K562 (cell line): ENCODE measurements around the gene QKI. TPM values are rescaled to one million over a fixed set of nuclear protein-coding genes. Genes with fewer than 3 reads are reported as not detected.

Experiments used
- ATAC-seq: fragments of 200-7000 bp; cut with Tn5 transposase; 3 replicates; pipeline ENCODE4 v1.9.1; 2020; ENCODE audit warnings: moderate library complexity
- BruUV-seq: library from RNA; stranded (reverse); fragments of 400-500 nt; replicated peaks from 2 replicates; lab custom pipeline; 2021; lab: Mats Ljungman, UMichigan
- CTCF ChIA-PET: fragments of 300-600 bp; formaldehyde crosslinking; extraction: SDS; loops from one replicate; lab custom pipeline; 2021; ENCODE audit warnings: low intra/inter-chr PET ratio; lab: Yijun Ruan, JAX
- POLR2A ChIA-PET: fragments of 300-600, 350-650 bp; sonication (Branson Sonifier 250); formaldehyde crosslinking; extraction: SDS; loops from one replicate; lab custom pipeline; 2021; ENCODE audit warnings: antibody characterized with exemption, inconsistent platforms; lab: Yijun Ruan, JAX
- DNase-seq, 4 experiments: peaks; one replicate each; pipeline versions ENCODE4 v3.0.0 to v3.0.0-alpha.2; 2011 to 2018; ENCODE audit warnings: low spot score in 3 of 4, mixed read lengths in 3 of 4; ENCODE audit errors: extremely low read depth in 1 of 4
- FAIRE-seq: peaks from 2 replicates; lab custom pipeline; 2011; peaks lifted over from hg19 to GRCh38; lab: Jason Lieb, UNC
- H2AFZ ChIP-seq: 2 replicates; pipeline ENCODE4 v1.6.0; 2011; ENCODE audit warnings: low read depth, low read length, control low read depth, inconsistent platforms
- H3K27ac ChIP-seq: fragments of 200-600 bp; 3 replicates; pipeline ENCODE4 v1.8.0; 2011; ENCODE audit warnings: low read depth, mild to moderate bottlenecking, control low read depth, inconsistent platforms, low read length, moderate library complexity, mixed read lengths; ENCODE audit errors: extremely low read depth
- H3K27me3 ChIP-seq, 2 experiments: fragments of 300-600 bp in 1 of 2; 2 replicates in 1 of 2; 3 replicates in 1 of 2; pipeline versions ENCODE4 v1.6.0 to v1.8.0; 2011; ENCODE audit warnings: inconsistent platforms in 2 of 2, low read length in 2 of 2, mild to moderate bottlenecking in 1 of 2, mixed read lengths in 1 of 2, moderate library complexity in 1 of 2; ENCODE audit not compliant: control insufficient read depth in 2 of 2, insufficient read depth in 2 of 2
- H3K36me3 ChIP-seq: fragments of 300-600 bp; 3 replicates; pipeline ENCODE4 v1.8.0; 2011; ENCODE audit warnings: mild to moderate bottlenecking, low read length, inconsistent platforms; ENCODE audit not compliant: control insufficient read depth, insufficient read depth
- H3K4me1 ChIP-seq, 2 experiments: fragments of 200-600 bp in 1 of 2; replicated peaks in 1 of 2; 2 replicates in 1 of 2; 3 replicates in 1 of 2; pipeline versions ENCODE4 v1.5.1 to v1.8.0; 2011; ENCODE audit warnings: inconsistent platforms in 2 of 2, low read length in 2 of 2, mild to moderate bottlenecking in 1 of 2, mixed read lengths in 1 of 2, moderate library complexity in 1 of 2; ENCODE audit not compliant: control insufficient read depth in 2 of 2, insufficient read depth in 2 of 2
- H3K4me2 ChIP-seq: 2 replicates; pipeline ENCODE4 v1.6.1; 2011; ENCODE audit warnings: low read length, control low read depth, inconsistent platforms, mixed read lengths; ENCODE audit not compliant: insufficient read depth
- H3K4me3 ChIP-seq: fragments of 200-600 bp; sonication (generic), shearing (Covaris generic); 2 replicates; pipeline ENCODE4 v1.5.1; 2016; ENCODE audit warnings: control low read depth, inconsistent platforms
- H3K79me2 ChIP-seq: fragments of 200-600 bp; 3 replicates; pipeline ENCODE4 v1.8.0; 2011; ENCODE audit warnings: low read length, inconsistent platforms; ENCODE audit not compliant: control insufficient read depth, insufficient read depth
- H3K9ac ChIP-seq, 2 experiments: 2 replicates each; pipeline versions ENCODE4 v1.6.0 to v1.6.1; 2011; ENCODE audit warnings: low read depth in 2 of 2, low read length in 2 of 2, control low read depth in 1 of 2, inconsistent platforms in 1 of 2, mild to moderate bottlenecking in 1 of 2, mixed read lengths in 1 of 2; ENCODE audit not compliant: insufficient read depth in 1 of 2
- H3K9me1 ChIP-seq: one replicate; pipeline ENCODE4 v1.6.0; 2011; ENCODE audit warnings: inconsistent platforms, mild to moderate bottlenecking, low read length, moderate library complexity; ENCODE audit not compliant: control insufficient read depth, insufficient read depth
- H3K9me3 ChIP-seq: replicated peaks from 2 replicates; pipeline ENCODE4 v1.5.1; 2011; ENCODE audit warnings: low read depth, low read length, inconsistent platforms; ENCODE audit not compliant: control insufficient read depth, insufficient read depth
- H4K20me1 ChIP-seq: replicated peaks from 2 replicates; pipeline ENCODE4 v1.6.1; 2011; ENCODE audit warnings: low read length, inconsistent platforms, mixed read lengths; ENCODE audit not compliant: control insufficient read depth, insufficient read depth
- ATF4 ChIP-seq: fragments of 450-650 bp; formaldehyde crosslinking; IDR thresholded peaks from 2 replicates; pipeline ENCODE4 v1.4.0; 2022; ENCODE audit warnings: mild to moderate bottlenecking, moderate library complexity
- BMI1 ChIP-seq: fragments of 150-350 bp; IDR thresholded peaks from 2 replicates; pipeline ENCODE4 v1.6.1; 2014; ENCODE audit warnings: low read length
- ESRRB ChIP-seq: fragments of 250-450 bp; sonication (Bioruptor Pico); IDR thresholded peaks from 2 replicates; pipeline ENCODE4 v1.5.0; 2020; ENCODE audit warnings: mild to moderate bottlenecking, moderate library complexity, borderline replicate concordance
- FOXJ3 ChIP-seq: sonication (generic); formaldehyde crosslinking; IDR thresholded peaks from 2 replicates; pipeline ENCODE4 v1.4.0; 2020; ENCODE audit warnings: mild to moderate bottlenecking, missing genetic modification reagents
- HDAC1 ChIP-seq, 2 experiments: fragments of 450-650 bp; IDR thresholded peaks; 2 replicates each; pipeline ENCODE4 v1.6.1; 2016 to 2017; ENCODE audit warnings: inconsistent platforms in 1 of 2, mild to moderate bottlenecking in 1 of 2, moderate library complexity in 1 of 2
- HES1 ChIP-seq: fragments of 450-650 bp; IDR thresholded peaks from 2 replicates; pipeline ENCODE4 v1.6.1; 2016; ENCODE audit warnings: low read depth, mild to moderate bottlenecking, moderate library complexity
- PHF21A ChIP-seq: fragments of 450-650 bp; IDR thresholded peaks from 2 replicates; pipeline ENCODE4 v1.6.1; 2017; ENCODE audit warnings: low read depth, borderline replicate concordance
- POLR2AphosphoS5 ChIP-seq: IDR thresholded peaks from 2 replicates; pipeline ENCODE4 v1.6.1; 2011; ENCODE audit warnings: mild to moderate bottlenecking, low read depth, low read length, moderate library complexity; ENCODE audit not compliant: control insufficient read depth, insufficient read depth
- THAP7 ChIP-seq: fragments of 250-450 bp; sonication (Bioruptor Pico); IDR thresholded peaks from 2 replicates; pipeline ENCODE4 v1.5.0; 2021
- ZBTB12 ChIP-seq: fragments of 250-450 bp; sonication (Bioruptor Pico); IDR thresholded peaks from 2 replicates; pipeline ENCODE4 v1.4.0; 2020
- ZBTB34 ChIP-seq: fragments of 250-450 bp; sonication (Bioruptor Pico); IDR thresholded peaks from 2 replicates; pipeline ENCODE4 v1.8.0; 2021; ENCODE audit warnings: mild to moderate bottlenecking, moderate library complexity
- ZC3H4 ChIP-seq: sonication (generic); formaldehyde crosslinking; IDR thresholded peaks from 2 replicates; pipeline ENCODE4 v1.9.0; 2021; ENCODE audit warnings: missing genetic modification reagents, borderline replicate concordance
- ZKSCAN1 ChIP-seq: fragments of 150-350 bp; IDR thresholded peaks from 2 replicates; pipeline ENCODE4 v1.6.1; 2016; ENCODE audit warnings: low read depth, low read length
- ZNF408 ChIP-seq: fragments of 250-450 bp; sonication (Bioruptor Pico); IDR thresholded peaks from 2 replicates; pipeline ENCODE4 v1.4.0; 2020; ENCODE audit warnings: low read depth, mild to moderate bottlenecking, moderate library complexity
- ZNF583 ChIP-seq: fragments of 250-450 bp; sonication (Bioruptor Pico); IDR thresholded peaks from 2 replicates; pipeline ENCODE4 v1.4.0; 2020
- ZNF780A ChIP-seq: fragments of 250-450 bp; sonication (Bioruptor Pico); IDR thresholded peaks from 2 replicates; pipeline ENCODE4 v1.5.0; 2021; ENCODE audit warnings: mild to moderate bottlenecking
- WGBS: fragments of 100-300 bp; shearing (Covaris generic); methylation state at CpG from one replicate; pipeline ENCODE4 v1.1.6; 2016; ENCODE audit warnings: low coverage, mixed read lengths; ENCODE audit not compliant: insufficient coverage; ENCODE audit errors: missing lambda C conversion rate; 5-methylcytosine and 5-hydroxymethylcytosine counted together
- in situ Hi-C: fragments of 300-500 bp; cut with MboI; formaldehyde crosslinking; loops from 4 replicates; pipeline ENCODE4 v1.15.0; 2018; ENCODE audit warnings: inconsistent platforms, mixed read lengths
- intact Hi-C: fragments of 100-400 bp; cut with micrococcal nuclease; formaldehyde crosslinking; loops from 2 replicates; pipeline ENCODE4 v1.14.2; 2022
- polyA plus RNA-seq, 8 experiments: library from polyadenylated mRNA; depleted of rRNA in 4 of 8; stranded (reverse) in 5 of 8; unstranded in 3 of 8; fragments of >200 nt; fragmentation: Nextera tagmentation in 2 of 8; fragmentation: Illumina TruSeq in 1 of 8; extraction: Ambion mirVana in 2 of 8; extraction: Trizol in 1 of 8; gene quantifications; 2 replicates each; pipeline versions ENCODE4 v1.2.1 to v1.2.3, GENCODE V29; 2011 to 2014; ENCODE audit warnings: inconsistent platforms in 1 of 8, missing spikeins in 1 of 8
- total RNA-seq, 7 experiments: library from RNA; depleted of rRNA in 6 of 7; stranded (reverse); fragments of >200 nt in 6 of 7; fragmentation: Illumina TruSeq in 2 of 7; extraction: Trizol in 2 of 7; gene quantifications; 2 replicates each; pipeline versions ENCODE4 v1.2.1 to v1.2.3, GENCODE V29; 2011 to 2021; ENCODE audit warnings: low replicate concordance in 1 of 7

Gene QKI
- total and polyA plus RNA-seq, 9 of the 15 experiments (the other 6 are each of a cell fraction or from before 2014, with no cell fraction given), result 20.4 to 215 (median 123) TPM

- FAIRE-seq, result peak; percentile 65
- CTCF ChIA-PET, result no interaction called here
- POLR2A ChIA-PET, result interaction anchor here (0.7 to 1.1 kb wide), 2 partner anchors 9 to 29 kb away, joined by 3 read pairs; no protein-coding TSS in a partner anchor
- TF ChIP-seq HDAC1 (IDR thresholded peaks at IDR 0.05) (no peak), ATF4 (CRISPR knock-in tag) (no peak), PHF21A (no peak), ZNF408 (CRISPR knock-in tag) (no peak), POLR2AphosphoS5 (no peak), FOXJ3 (CRISPR knock-in tag) (no peak), ZBTB34 (CRISPR knock-in tag) (no peak), ZNF583 (no peak), ZBTB12 (no peak), THAP7 (CRISPR knock-in tag) (no peak), BMI1 (no peak), ESRRB (CRISPR knock-in tag) (no peak), ZKSCAN1 (no peak), HES1 (no peak), ZC3H4 (CRISPR knock-in tag) (no peak), ZNF780A (CRISPR knock-in tag) (no peak)
Observed at GRCh38 chr6:163616452-163616851, 201.9 kb downstream of the QKI start.

More at GRCh38 chr6:163616452-163616851, 201.9 kb downstream of the QKI start:
- H3K79me2 ChIP-seq, result no peaks in the 10 kb centered on the region
- H3K4me1 ChIP-seq, result no peaks in the 10 kb centered on the region
- no TSS peak for BruUV-seq
- H3K9ac ChIP-seq, result no peak overlapping the region
- H3K27me3 ChIP-seq, result no peaks in the 10 kb centered on the region; a peak in 1 of 5 replicates
- peak; percentile 78 for ATAC-seq
- no peaks in the 10 kb centered on the region for H3K9me1 ChIP-seq
- no peaks in the 10 kb centered on the region for H4K20me1 ChIP-seq
- peak in 1 of 4 experiments; percentile 37 for DNase-seq
- no peak overlapping the region for H3K4me3 ChIP-seq
- H3K27ac ChIP-seq, result no peak overlapping the region
- WGBS, result 45% methylated on average over 4 of the region's 4 CpGs
- intact Hi-C loops (loop anchor here (10.0 kb wide), 1 partner anchor 432 kb away; no protein-coding TSS in a partner anchor), in situ Hi-C loops (no loop called here)
- no peaks in the 10 kb centered on the region for H3K36me3 ChIP-seq
- peak overlapping the region; percentile 51 for H2AFZ ChIP-seq
- H3K9me3 ChIP-seq, result no peaks in the 10 kb centered on the region
- no peak overlapping the region for H3K4me2 ChIP-seq
